Thyroid gland (tissue), 4 donors: Measurements from ENCODE around the gene TMEM158.

ENCODE experiments used
- POLR2A ChIP-seq, 2 donors: fragments of 450-650 bp; IDR thresholded peaks; one replicate each; pipeline ENCODE4 v1.6.1; 2017; ENCODE audit warnings: antibody characterized with exemption in 2 of 2, mild to moderate bottlenecking in 2 of 2, moderate library complexity in 1 of 2
- TF ChIP-seq, protein P1 (sequence below), 6 experiments: fragments of 200-600 bp in 3 of 6; fragments of 450-650 bp in 3 of 6; sonication (generic) in 3 of 6; IDR thresholded peaks; one replicate each; pipeline ENCODE4 v1.5.1; 2016 to 2019; ENCODE audit warnings: antibody characterized with exemption in 6 of 6, mild to moderate bottlenecking in 2 of 6, inconsistent platforms in 1 of 6, moderate library complexity in 1 of 6

DNA sequence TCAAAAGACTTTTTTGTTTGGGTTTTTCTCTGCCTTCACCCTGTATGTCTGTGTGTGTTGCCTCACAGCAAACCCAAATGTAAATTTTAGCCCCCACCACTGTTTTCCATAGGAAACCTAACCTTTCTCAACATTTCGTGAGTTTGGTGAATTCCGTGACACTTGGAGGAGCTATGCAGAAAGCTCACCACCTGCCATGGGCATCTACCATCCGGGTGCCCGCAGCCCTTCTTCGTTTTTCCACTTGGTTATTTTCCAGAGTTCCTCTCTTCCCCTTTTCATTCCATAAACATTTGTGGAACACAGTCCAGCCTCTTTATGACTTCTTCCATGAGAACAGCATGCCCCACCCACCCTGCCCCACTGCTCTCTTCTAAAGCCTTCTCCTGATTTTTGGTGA is 31.3 kb downstream of the TMEM158 start:
- TF ChIP-seq POLR2A (IDR thresholded peaks at IDR 0.05) = no peak
- TF ChIP-seq, protein P1, sequence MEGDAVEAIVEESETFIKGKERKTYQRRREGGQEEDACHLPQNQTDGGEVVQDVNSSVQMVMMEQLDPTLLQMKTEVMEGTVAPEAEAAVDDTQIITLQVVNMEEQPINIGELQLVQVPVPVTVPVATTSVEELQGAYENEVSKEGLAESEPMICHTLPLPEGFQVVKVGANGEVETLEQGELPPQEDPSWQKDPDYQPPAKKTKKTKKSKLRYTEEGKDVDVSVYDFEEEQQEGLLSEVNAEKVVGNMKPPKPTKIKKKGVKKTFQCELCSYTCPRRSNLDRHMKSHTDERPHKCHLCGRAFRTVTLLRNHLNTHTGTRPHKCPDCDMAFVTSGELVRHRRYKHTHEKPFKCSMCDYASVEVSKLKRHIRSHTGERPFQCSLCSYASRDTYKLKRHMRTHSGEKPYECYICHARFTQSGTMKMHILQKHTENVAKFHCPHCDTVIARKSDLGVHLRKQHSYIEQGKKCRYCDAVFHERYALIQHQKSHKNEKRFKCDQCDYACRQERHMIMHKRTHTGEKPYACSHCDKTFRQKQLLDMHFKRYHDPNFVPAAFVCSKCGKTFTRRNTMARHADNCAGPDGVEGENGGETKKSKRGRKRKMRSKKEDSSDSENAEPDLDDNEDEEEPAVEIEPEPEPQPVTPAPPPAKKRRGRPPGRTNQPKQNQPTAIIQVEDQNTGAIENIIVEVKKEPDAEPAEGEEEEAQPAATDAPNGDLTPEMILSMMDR (IDR thresholded peaks at IDR 0.05) = no peak
